ENCODE results near the gene BPTF. TPM values are rescaled to one million over a fixed set of nuclear protein-coding genes. Genes with fewer than 3 reads are reported as not detected.
"Not testable (repeated sequence)": the region's sequence is repeated elsewhere in the genome, so short reads cannot be mapped to it uniquely, and the experiment has no call there.

BPTF gene
- total RNA-seq, 1 experiment from 2014 or later = 17.2 TPM

GRCh38 chr17:67855504-67856324 lies 30.4 kb downstream of the BPTF start:
- Histone ChIP-seq H3K4me3 (no peak overlapping the region), H3K27me3 (no peaks in the 10 kb centered on the region)

GRCh38 chr17:67856402-67856801 lies 31.1 kb downstream of the BPTF start:
- DNase-seq, H3K9me3 ChIP-seq, H3K27me3 ChIP-seq, H3K4me3 ChIP-seq: not testable (repeated sequence)
- peaks cover 23% of the 10 kb centered on the region for H3K36me3 ChIP-seq

More at GRCh38 chr17:67855504-67856324, 30.4 kb downstream of the BPTF start:
- Histone ChIP-seq H3K9me3 (no peaks in the 10 kb centered on the region), H3K36me3 (peaks cover 23% of the 10 kb centered on the region)
- DNase-seq = no peak

GRCh38 chr17:67862614-67863217 lies 37.4 kb downstream of the BPTF start:
- no peak overlapping the region for H3K4me3 ChIP-seq
- no peaks in the 10 kb centered on the region for H3K9me3 ChIP-seq
- peaks cover 10% of the 10 kb centered on the region for H3K36me3 ChIP-seq
- DNase-seq = no peak
- H3K27me3 ChIP-seq = no peaks in the 10 kb centered on the region; the same call in 1 of the 2 replicates

GRCh38 chr17:67863624-67864247 lies 38.4 kb downstream of the BPTF start:
- Histone ChIP-seq H3K36me3 (peaks cover 10% of the 10 kb centered on the region), H3K27me3 (no peaks in the 10 kb centered on the region; the same call in 1 of the 2 replicates), H3K4me3 (no peak overlapping the region), H3K9me3 (no peaks in the 10 kb centered on the region)
- DNase-seq = no peak

GRCh38 chr17:67865438-67865837 lies 40.1 kb downstream of the BPTF start:
- Histone ChIP-seq H3K36me3 (peaks cover 8% of the 10 kb centered on the region), H3K27me3 (no peaks in the 10 kb centered on the region; the same call in 1 of the 2 replicates), H3K9me3 (no peaks in the 10 kb centered on the region), H3K4me3 (no peak overlapping the region)
- no peak for DNase-seq

GRCh38 chr17:67867591-67867990 lies 42.3 kb downstream of the BPTF start:
- no peak overlapping the region for H3K4me3 ChIP-seq
- no peaks in the 10 kb centered on the region; the same call in 1 of the 2 replicates for H3K27me3 ChIP-seq
- H3K9me3 ChIP-seq = no peaks in the 10 kb centered on the region
- peaks cover 11% of the 10 kb centered on the region for H3K36me3 ChIP-seq
- DNase-seq = no peak

- H3K4me3 ChIP-seq = no peak overlapping the region
- no peaks in the 10 kb centered on the region; the same call in 1 of the 2 replicates for H3K27me3 ChIP-seq
Observed at GRCh38 chr17:67868176-67868575, 42.9 kb downstream of the BPTF start.

GRCh38 chr17:67879662-67880061 lies 54.4 kb downstream of the BPTF start:
- Histone ChIP-seq H3K9me3 (no peaks in the 10 kb centered on the region), H3K27me3 (no peaks in the 10 kb centered on the region), H3K36me3 (peaks cover 27% of the 10 kb centered on the region), H3K4me3 (no peak overlapping the region)
- no peak for DNase-seq

More at GRCh38 chr17:67868176-67868575, 42.9 kb downstream of the BPTF start:
- no peak for DNase-seq
- Histone ChIP-seq H3K9me3 (no peaks in the 10 kb centered on the region), H3K36me3 (peaks cover 11% of the 10 kb centered on the region)

- no peak for DNase-seq
Observed at GRCh38 chr17:67881083-67881482, 55.8 kb downstream of the BPTF start.

GRCh38 chr17:67884741-67885140 lies 59.4 kb downstream of the BPTF start:
- no peak overlapping the region for H3K4me3 ChIP-seq
- H3K36me3 ChIP-seq = peaks cover 30% of the 10 kb centered on the region
- DNase-seq = no peak
- no peaks in the 10 kb centered on the region for H3K27me3 ChIP-seq
- no peaks in the 10 kb centered on the region for H3K9me3 ChIP-seq

More at GRCh38 chr17:67881083-67881482, 55.8 kb downstream of the BPTF start:
- Histone ChIP-seq H3K9me3 (no peaks in the 10 kb centered on the region), H3K4me3 (no peak overlapping the region), H3K27me3 (no peaks in the 10 kb centered on the region), H3K36me3 (peaks cover 13% of the 10 kb centered on the region)

GRCh38 chr17:67891481-67892119 lies 66.3 kb downstream of the BPTF start:
- H3K27me3 ChIP-seq = no peaks in the 10 kb centered on the region
- H3K36me3 ChIP-seq = peaks cover 58% of the 10 kb centered on the region
- H3K9me3 ChIP-seq = no peaks in the 10 kb centered on the region
- peak; percentile 13 for DNase-seq
- H3K4me3 ChIP-seq = no peak overlapping the region

- no peak for DNase-seq
Observed at GRCh38 chr17:67902511-67903231, 77.4 kb downstream of the BPTF start.

GRCh38 chr17:67905298-67905697 lies 80.0 kb downstream of the BPTF start:
- H3K4me3 ChIP-seq, H3K27me3 ChIP-seq, DNase-seq, H3K9me3 ChIP-seq: not testable (repeated sequence)
- peaks cover 40% of the 10 kb centered on the region for H3K36me3 ChIP-seq

More at GRCh38 chr17:67902511-67903231, 77.4 kb downstream of the BPTF start:
- Histone ChIP-seq H3K4me3 (no peak overlapping the region), H3K9me3 (no peaks in the 10 kb centered on the region), H3K36me3 (peaks cover 38% of the 10 kb centered on the region), H3K27me3 (no peaks in the 10 kb centered on the region)

- H3K9me3 ChIP-seq, H3K27me3 ChIP-seq, DNase-seq, H3K4me3 ChIP-seq: not testable (repeated sequence)
- H3K36me3 ChIP-seq = peaks cover 63% of the 10 kb centered on the region
Observed at GRCh38 chr17:67910117-67910803, 85.0 kb downstream of the BPTF start.

GRCh38 chr17:67911059-67911782 lies 85.9 kb downstream of the BPTF start:
- no peak overlapping the region for H3K4me3 ChIP-seq
- no peaks in the 10 kb centered on the region for H3K9me3 ChIP-seq
- no peak for DNase-seq
- no peaks in the 10 kb centered on the region for H3K27me3 ChIP-seq
- peaks cover 59% of the 10 kb centered on the region for H3K36me3 ChIP-seq
